Muscle layer of colon (tissue), 2 donors: ENCODE measurements around the gene ZNF343.

ENCODE experiments used
- H3K27ac ChIP-seq: one replicate; pipeline ENCODE4 v1.7.0; 2013; ENCODE audit warnings: low read depth, mild to moderate bottlenecking, low read length, moderate library complexity
- H3K27me3 ChIP-seq, 2 donors: one replicate each; pipeline ENCODE4 v1.7.0; 2013; ENCODE audit warnings: low read length in 2 of 2, mild to moderate bottlenecking in 2 of 2; ENCODE audit not compliant: insufficient read depth in 2 of 2, control insufficient read depth in 1 of 2
- H3K36me3 ChIP-seq: one replicate; pipeline ENCODE4 v1.7.0; 2013; ENCODE audit warnings: mild to moderate bottlenecking, low read length; ENCODE audit not compliant: insufficient read depth
- H3K4me1 ChIP-seq: one replicate; pipeline ENCODE4 v1.7.0; 2013; ENCODE audit warnings: mild to moderate bottlenecking, low read length; ENCODE audit not compliant: insufficient read depth
- H3K4me3 ChIP-seq, 2 donors: one replicate each; pipeline ENCODE4 v1.7.0; 2013; ENCODE audit warnings: low read length in 2 of 2, low read depth in 1 of 2, mild to moderate bottlenecking in 1 of 2, moderate library complexity in 1 of 2
- H3K9ac ChIP-seq: one replicate; pipeline ENCODE4 v1.7.0; 2013; ENCODE audit warnings: low read length
- H3K9me3 ChIP-seq: one replicate; pipeline ENCODE4 v1.7.0; 2013; ENCODE audit warnings: mild to moderate bottlenecking, low read length
- donor health status: abdominal sarcoma.
- donor health status: Adenocarcinoma of cecum.

The ZNF343 gene

GRCh38 chr20:2508631-2509467 lies at the start of gene ZNF343:
TSS of gene ZNF343 (minus strand) at chr20:2508915. CDS start at chr20:2493895, 15,020 bp downstream.
- Histone ChIP-seq H3K9ac (peak within 1 kb of the TSS; percentile 87), H3K4me3 (peak within 1 kb of the TSS; percentile 95 to 98), H3K27me3 (no peaks in the 10 kb centered on the region), H3K9me3 (no peaks in the 10 kb centered on the region), H3K27ac (peak within 1 kb of the TSS; percentile 94), H3K36me3 (no peaks in the 10 kb centered on the region), H3K4me1 (peaks cover 10% of the 10 kb centered on the region)

- Histone ChIP-seq H3K27ac (no peak overlapping the region), H3K27me3 (peaks cover 11 to 37% of the 10 kb centered on the region in 2 donors), H3K4me1 (no peaks in the 10 kb centered on the region), H3K36me3 (no peaks in the 10 kb centered on the region), H3K4me3 (no peak overlapping the region), H3K9ac (no peak overlapping the region), H3K9me3 (no peaks in the 10 kb centered on the region)
Measured at GRCh38 chr20:2557873-2558580, 49.3 kb upstream of the ZNF343 start.

GRCh38 chr20:2545594-2545993 lies 36.9 kb upstream of the ZNF343 start:
- Histone ChIP-seq H3K9me3 (no peaks in the 10 kb centered on the region), H3K9ac (no peak overlapping the region), H3K27me3 (no peaks in the 10 kb centered on the region), H3K4me1 (no peaks in the 10 kb centered on the region), H3K36me3 (no peaks in the 10 kb centered on the region), H3K27ac (no peak overlapping the region), H3K4me3 (no peak overlapping the region)

GRCh38 chr20:2544211-2544610 lies 35.5 kb upstream of the ZNF343 start:
- H3K9ac ChIP-seq = no peak overlapping the region
- no peaks in the 10 kb centered on the region for H3K4me1 ChIP-seq
- no peaks in the 10 kb centered on the region for H3K36me3 ChIP-seq
- no peaks in the 10 kb centered on the region for H3K27me3 ChIP-seq
- no peak overlapping the region for H3K4me3 ChIP-seq
- no peaks in the 10 kb centered on the region for H3K9me3 ChIP-seq
- no peak overlapping the region for H3K27ac ChIP-seq

- Histone ChIP-seq H3K27ac (no peak overlapping the region), H3K4me3 (no peak overlapping the region), H3K4me1 (no peaks in the 10 kb centered on the region), H3K9ac (no peak overlapping the region), H3K9me3 (no peaks in the 10 kb centered on the region), H3K36me3 (no peaks in the 10 kb centered on the region), H3K27me3 (peaks cover 0 to 6% of the 10 kb centered on the region in 2 donors)
Measured at GRCh38 chr20:2542361-2542760, 33.6 kb upstream of the ZNF343 start.

- no peaks in the 10 kb centered on the region for H3K4me1 ChIP-seq
- H3K36me3 ChIP-seq = no peaks in the 10 kb centered on the region
- H3K27me3 ChIP-seq = peaks cover 0 to 8% of the 10 kb centered on the region in 2 donors
- H3K27ac ChIP-seq = no peak overlapping the region
- no peak overlapping the region for H3K4me3 ChIP-seq
- H3K9ac ChIP-seq = no peak overlapping the region
- no peaks in the 10 kb centered on the region for H3K9me3 ChIP-seq
Measured at GRCh38 chr20:2541940-2542339, 33.2 kb upstream of the ZNF343 start.

GRCh38 chr20:2538931-2539720 lies 30.4 kb upstream of the ZNF343 start:
- Histone ChIP-seq H3K4me1 (no peaks in the 10 kb centered on the region), H3K27ac (no peak overlapping the region), H3K4me3 (no peak overlapping the region), H3K27me3 (peaks cover 0 to 13% of the 10 kb centered on the region in 2 donors), H3K9ac (no peak overlapping the region), H3K9me3 (no peaks in the 10 kb centered on the region), H3K36me3 (no peaks in the 10 kb centered on the region)

GRCh38 chr20:2538356-2538755 lies 29.6 kb upstream of the ZNF343 start:
- Histone ChIP-seq H3K27me3 (peaks cover 0 to 16% of the 10 kb centered on the region in 2 donors), H3K27ac (no peak overlapping the region), H3K9me3 (no peaks in the 10 kb centered on the region), H3K9ac (no peak overlapping the region), H3K4me3 (no peak overlapping the region), H3K4me1 (no peaks in the 10 kb centered on the region), H3K36me3 (no peaks in the 10 kb centered on the region)

- Histone ChIP-seq H3K9me3 (no peaks in the 10 kb centered on the region), H3K27me3 (peaks cover 0 to 16% of the 10 kb centered on the region in 2 donors), H3K27ac (no peak overlapping the region), H3K36me3 (no peaks in the 10 kb centered on the region), H3K4me3 (no peak overlapping the region), H3K4me1 (no peaks in the 10 kb centered on the region), H3K9ac (no peak overlapping the region)
Measured at GRCh38 chr20:2537101-2537500, 28.4 kb upstream of the ZNF343 start.

GRCh38 chr20:2536560-2536986 lies 27.9 kb upstream of the ZNF343 start, which contains the start of gene TMC2:
TSS of gene TMC2 (plus strand) at chr20:2536573. CDS start at chr20:2536622, 49 bp downstream.
- no peaks in the 10 kb centered on the region for H3K9me3 ChIP-seq
- H3K4me1 ChIP-seq = no peaks in the 10 kb centered on the region
- peaks cover 0 to 16% of the 10 kb centered on the region in 2 donors for H3K27me3 ChIP-seq
- H3K4me3 ChIP-seq = no peak within 1 kb of the TSS
- no peak within 1 kb of the TSS for H3K9ac ChIP-seq
- H3K27ac ChIP-seq = no peak within 1 kb of the TSS
- H3K36me3 ChIP-seq = no peaks in the 10 kb centered on the region
